SK-N-SH (cell line): Measurements from ENCODE around the gene CFAP97.

ENCODE experiments used
- EZH2phosphoT487 ChIP-seq: fragments of 200-600 bp; sonication (generic); IDR thresholded peaks from 2 replicates; pipeline ENCODE4 v1.6.1; 2017; ENCODE audit warnings: low read depth, mixed run types, mild to moderate bottlenecking, antibody characterized with exemption, moderate library complexity, borderline replicate concordance
- GATA2 ChIP-seq: sonication (generic); formaldehyde crosslinking; IDR thresholded peaks from 2 replicates; pipeline ENCODE4 v1.5.0; 2020; ENCODE audit warnings: mild to moderate bottlenecking, missing genetic modification reagents
- TF ChIP-seq, protein P1 (sequence below): fragments of 150-350 bp; IDR thresholded peaks from 2 replicates; pipeline ENCODE4 v1.6.1; 2017; ENCODE audit warnings: antibody characterized with exemption, low read length, low read depth, borderline replicate concordance
- TF ChIP-seq, protein P2 (sequence below): fragments of 200-600 bp; sonication (generic); IDR thresholded peaks from 2 replicates; pipeline ENCODE4 v1.6.1; 2017; ENCODE audit warnings: antibody characterized with exemption, mild to moderate bottlenecking, moderate library complexity
- TF ChIP-seq, protein P3 (sequence below): IDR thresholded peaks from 2 replicates; pipeline ENCODE4 v1.6.1; 2012; ENCODE audit warnings: mild to moderate bottlenecking, low read depth, low read length, moderate library complexity

DNA sequence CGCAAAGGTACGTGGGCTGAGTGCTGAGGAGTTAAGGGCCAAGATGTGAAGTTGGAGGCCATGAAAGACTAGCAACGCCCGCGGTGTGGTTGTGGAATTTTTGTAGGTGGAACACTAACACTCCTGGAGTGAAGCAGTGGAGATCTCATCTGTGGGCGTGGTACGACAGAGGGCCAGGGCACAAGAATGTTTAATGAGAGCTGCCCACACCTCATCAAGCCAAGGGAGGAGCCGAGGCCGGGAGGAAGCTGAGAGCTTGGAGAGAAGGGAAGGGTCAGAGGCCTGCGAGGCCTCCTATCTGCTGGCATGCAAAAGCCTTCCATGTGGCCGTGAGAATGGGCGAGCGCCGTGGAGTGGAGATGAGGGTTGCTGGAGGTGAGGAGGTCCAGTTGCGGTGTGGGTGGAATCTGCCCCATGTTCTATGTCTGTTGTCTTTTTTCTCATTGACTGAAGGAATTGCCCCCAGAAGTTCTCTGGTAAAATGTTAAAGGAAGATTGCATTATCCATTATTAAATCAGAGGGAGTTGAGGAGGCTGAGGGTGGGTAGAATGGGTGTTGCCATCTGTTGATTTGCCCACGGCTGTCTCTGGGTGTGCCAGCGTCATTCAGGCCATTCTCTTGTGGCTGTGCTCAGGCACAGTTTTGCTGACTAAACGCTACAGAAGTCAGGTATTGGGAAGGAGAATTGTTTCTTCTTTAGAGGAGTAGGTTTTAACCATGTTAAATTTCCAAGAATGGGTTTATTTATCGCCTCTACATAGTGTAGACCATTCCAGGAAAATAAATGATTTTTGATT, 25.4 kb upstream of the CFAP97 start:
- TF ChIP-seq, protein P1, sequence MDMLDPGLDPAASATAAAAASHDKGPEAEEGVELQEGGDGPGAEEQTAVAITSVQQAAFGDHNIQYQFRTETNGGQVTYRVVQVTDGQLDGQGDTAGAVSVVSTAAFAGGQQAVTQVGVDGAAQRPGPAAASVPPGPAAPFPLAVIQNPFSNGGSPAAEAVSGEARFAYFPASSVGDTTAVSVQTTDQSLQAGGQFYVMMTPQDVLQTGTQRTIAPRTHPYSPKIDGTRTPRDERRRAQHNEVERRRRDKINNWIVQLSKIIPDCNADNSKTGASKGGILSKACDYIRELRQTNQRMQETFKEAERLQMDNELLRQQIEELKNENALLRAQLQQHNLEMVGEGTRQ, result no peak
- TF ChIP-seq, protein P2, sequence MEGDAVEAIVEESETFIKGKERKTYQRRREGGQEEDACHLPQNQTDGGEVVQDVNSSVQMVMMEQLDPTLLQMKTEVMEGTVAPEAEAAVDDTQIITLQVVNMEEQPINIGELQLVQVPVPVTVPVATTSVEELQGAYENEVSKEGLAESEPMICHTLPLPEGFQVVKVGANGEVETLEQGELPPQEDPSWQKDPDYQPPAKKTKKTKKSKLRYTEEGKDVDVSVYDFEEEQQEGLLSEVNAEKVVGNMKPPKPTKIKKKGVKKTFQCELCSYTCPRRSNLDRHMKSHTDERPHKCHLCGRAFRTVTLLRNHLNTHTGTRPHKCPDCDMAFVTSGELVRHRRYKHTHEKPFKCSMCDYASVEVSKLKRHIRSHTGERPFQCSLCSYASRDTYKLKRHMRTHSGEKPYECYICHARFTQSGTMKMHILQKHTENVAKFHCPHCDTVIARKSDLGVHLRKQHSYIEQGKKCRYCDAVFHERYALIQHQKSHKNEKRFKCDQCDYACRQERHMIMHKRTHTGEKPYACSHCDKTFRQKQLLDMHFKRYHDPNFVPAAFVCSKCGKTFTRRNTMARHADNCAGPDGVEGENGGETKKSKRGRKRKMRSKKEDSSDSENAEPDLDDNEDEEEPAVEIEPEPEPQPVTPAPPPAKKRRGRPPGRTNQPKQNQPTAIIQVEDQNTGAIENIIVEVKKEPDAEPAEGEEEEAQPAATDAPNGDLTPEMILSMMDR, result no peak
- TF ChIP-seq, protein P3, sequence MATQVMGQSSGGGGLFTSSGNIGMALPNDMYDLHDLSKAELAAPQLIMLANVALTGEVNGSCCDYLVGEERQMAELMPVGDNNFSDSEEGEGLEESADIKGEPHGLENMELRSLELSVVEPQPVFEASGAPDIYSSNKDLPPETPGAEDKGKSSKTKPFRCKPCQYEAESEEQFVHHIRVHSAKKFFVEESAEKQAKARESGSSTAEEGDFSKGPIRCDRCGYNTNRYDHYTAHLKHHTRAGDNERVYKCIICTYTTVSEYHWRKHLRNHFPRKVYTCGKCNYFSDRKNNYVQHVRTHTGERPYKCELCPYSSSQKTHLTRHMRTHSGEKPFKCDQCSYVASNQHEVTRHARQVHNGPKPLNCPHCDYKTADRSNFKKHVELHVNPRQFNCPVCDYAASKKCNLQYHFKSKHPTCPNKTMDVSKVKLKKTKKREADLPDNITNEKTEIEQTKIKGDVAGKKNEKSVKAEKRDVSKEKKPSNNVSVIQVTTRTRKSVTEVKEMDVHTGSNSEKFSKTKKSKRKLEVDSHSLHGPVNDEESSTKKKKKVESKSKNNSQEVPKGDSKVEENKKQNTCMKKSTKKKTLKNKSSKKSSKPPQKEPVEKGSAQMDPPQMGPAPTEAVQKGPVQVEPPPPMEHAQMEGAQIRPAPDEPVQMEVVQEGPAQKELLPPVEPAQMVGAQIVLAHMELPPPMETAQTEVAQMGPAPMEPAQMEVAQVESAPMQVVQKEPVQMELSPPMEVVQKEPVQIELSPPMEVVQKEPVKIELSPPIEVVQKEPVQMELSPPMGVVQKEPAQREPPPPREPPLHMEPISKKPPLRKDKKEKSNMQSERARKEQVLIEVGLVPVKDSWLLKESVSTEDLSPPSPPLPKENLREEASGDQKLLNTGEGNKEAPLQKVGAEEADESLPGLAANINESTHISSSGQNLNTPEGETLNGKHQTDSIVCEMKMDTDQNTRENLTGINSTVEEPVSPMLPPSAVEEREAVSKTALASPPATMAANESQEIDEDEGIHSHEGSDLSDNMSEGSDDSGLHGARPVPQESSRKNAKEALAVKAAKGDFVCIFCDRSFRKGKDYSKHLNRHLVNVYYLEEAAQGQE, result no peak
- TF ChIP-seq GATA2 (CRISPR knock-in tag) (no peak), EZH2phosphoT487 (no peak)
